Body of pancreas (tissue), 4 donors: Measurements from ENCODE around the gene PSEN1.
"Not testable (repeated sequence)": the region's sequence is repeated elsewhere in the genome, so short reads cannot be mapped to it uniquely, and the experiment has no call there.

Experiments
- POLR2A ChIP-seq, 3 donors: fragments of 450-650 bp; IDR thresholded peaks; one replicate each; pipeline ENCODE4 v1.6.1; 2016; ENCODE audit warnings: antibody characterized with exemption in 3 of 3, mild to moderate bottlenecking in 2 of 3
- TF ChIP-seq, protein P1 (sequence below), 7 experiments: fragments of 450-650 bp in 4 of 7; fragments of 200-600 bp in 3 of 7; sonication (generic) in 3 of 7; IDR thresholded peaks; one replicate each; pipeline ENCODE4 v1.5.1; 2016 to 2019; ENCODE audit warnings: antibody characterized with exemption in 7 of 7

DNA sequence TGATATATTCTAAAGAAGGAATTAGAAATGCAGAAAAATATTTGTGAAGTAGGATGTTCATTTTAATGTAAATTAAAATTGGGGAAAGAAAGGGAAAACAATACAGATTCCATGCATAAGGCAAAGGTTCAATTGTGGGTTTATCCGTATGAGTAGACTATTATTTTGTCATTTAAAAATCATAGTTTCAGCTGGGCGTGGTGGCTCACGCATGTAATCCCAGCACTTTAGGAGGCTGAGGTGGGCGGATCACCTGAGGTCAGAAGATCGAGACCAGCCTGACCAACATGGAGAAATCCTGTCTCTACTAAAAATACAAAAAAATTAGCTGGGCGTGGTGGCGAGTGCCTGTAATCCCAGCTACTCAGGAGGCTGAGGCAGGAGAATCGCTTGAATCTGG lies 44.7 kb downstream of the PSEN1 start:
- TF ChIP-seq, protein P1, sequence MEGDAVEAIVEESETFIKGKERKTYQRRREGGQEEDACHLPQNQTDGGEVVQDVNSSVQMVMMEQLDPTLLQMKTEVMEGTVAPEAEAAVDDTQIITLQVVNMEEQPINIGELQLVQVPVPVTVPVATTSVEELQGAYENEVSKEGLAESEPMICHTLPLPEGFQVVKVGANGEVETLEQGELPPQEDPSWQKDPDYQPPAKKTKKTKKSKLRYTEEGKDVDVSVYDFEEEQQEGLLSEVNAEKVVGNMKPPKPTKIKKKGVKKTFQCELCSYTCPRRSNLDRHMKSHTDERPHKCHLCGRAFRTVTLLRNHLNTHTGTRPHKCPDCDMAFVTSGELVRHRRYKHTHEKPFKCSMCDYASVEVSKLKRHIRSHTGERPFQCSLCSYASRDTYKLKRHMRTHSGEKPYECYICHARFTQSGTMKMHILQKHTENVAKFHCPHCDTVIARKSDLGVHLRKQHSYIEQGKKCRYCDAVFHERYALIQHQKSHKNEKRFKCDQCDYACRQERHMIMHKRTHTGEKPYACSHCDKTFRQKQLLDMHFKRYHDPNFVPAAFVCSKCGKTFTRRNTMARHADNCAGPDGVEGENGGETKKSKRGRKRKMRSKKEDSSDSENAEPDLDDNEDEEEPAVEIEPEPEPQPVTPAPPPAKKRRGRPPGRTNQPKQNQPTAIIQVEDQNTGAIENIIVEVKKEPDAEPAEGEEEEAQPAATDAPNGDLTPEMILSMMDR (IDR thresholded peaks at IDR 0.05): not testable (repeated sequence)
- not testable (repeated sequence) for TF ChIP-seq POLR2A (IDR thresholded peaks at IDR 0.05)
